NCI-H2081 treated with DMSO at 0.1 percent for 48 hours (cell line): Measurements from ENCODE around the gene GIMAP8.
"Not testable (repeated sequence)": the region's sequence is repeated elsewhere in the genome, so short reads cannot be mapped to it uniquely, and the experiment has no call there.

Experiments used
- DNase-seq: peaks from one replicate; lab custom pipeline; 2025; lab: John Stamatoyannopoulos, UW

The GIMAP8 gene

DNA sequence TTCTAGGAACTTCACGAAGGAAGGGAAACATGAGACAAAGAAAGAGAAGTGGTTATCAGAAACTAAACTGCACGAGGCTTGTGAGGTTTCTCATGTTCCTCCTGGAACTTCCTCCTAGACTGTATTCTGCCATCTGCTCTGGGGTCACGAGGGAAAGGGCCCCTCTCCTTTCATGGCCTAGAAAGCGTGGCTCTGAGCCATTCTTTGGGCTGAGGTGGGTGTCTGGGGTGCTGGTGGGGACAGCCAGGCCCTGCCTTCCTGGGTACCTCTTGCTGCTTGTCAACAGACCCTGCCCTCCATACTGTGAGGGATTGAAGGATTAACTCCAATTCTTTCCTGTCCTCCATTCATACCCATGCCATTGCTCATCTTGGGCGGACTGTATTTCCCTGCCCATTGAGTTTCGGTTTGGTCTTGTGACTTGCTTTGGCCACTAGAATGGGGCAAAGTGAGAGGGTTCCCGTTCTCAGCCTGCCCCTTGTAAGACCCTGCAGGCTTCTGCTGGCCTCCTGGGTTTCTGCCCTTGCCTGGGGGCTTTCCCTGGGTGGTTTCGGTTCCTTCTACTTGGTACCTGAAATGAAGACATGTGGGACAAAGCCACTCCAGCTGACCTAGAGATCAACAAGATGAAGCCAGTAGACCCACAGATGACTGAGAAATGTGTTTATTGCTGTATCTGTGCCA, 14.9 kb upstream of the GIMAP8 start:
- DNase-seq: no peak

DNA sequence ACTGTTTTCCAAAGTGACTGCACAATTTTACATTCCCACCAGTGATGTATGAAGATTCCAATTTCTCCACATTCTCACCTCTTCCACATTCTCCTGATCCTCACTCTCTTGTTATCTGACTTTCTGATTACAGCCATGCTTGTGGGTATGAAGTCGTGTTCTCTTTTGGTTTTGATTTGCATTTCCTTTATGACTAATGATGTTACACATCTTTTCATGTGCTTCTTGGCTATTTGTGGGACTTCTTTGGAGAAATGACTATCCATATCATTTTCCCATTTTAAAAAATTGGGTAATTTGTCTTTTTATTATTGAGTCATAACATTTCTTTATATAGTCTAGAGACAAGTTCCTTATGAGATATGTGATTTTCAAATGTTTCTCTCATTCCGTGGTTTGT, 10.5 kb upstream of the GIMAP8 start:
- no peak for DNase-seq

DNA sequence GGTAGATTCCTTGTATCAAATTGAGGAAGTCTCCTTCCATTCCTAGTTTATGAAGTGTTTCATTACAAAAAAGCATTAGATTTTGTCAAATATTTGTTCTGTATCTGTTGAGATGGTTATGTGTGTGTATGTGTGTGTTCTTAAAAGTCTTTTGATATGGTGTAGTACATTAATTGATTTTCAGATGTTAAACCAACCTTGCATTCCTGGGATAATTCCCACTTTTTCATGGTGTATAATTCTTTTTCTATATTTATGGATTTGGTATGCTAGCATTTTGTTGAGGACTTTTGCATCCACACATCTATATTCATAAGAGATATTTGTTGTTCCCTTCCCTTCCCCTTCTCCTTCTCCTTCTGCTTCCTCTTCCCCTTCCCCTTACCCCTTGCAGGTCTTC, 8.9 kb upstream of the GIMAP8 start:
- DNase-seq: no peak

DNA sequence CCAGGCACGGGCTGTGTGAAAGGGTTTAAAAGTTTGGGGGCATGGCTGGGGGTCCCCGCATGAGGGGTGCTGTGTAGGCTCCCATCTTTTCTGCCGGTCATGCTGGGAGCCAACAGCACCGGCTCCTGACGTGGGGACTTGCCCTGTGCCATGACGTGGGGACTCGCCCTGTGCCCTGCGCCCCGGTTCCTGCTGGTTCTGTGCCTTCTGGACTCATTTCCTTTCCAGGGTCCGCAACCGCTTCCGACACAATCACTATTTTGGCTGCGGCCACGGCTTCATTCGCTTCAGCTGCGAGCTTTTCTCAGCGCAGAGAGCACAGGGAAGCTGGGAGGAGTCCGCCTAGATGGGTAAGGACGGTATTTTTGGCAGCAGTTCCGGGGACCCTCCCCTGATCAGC, 7.6 kb upstream of the GIMAP8 start:
- no peak for DNase-seq

DNA sequence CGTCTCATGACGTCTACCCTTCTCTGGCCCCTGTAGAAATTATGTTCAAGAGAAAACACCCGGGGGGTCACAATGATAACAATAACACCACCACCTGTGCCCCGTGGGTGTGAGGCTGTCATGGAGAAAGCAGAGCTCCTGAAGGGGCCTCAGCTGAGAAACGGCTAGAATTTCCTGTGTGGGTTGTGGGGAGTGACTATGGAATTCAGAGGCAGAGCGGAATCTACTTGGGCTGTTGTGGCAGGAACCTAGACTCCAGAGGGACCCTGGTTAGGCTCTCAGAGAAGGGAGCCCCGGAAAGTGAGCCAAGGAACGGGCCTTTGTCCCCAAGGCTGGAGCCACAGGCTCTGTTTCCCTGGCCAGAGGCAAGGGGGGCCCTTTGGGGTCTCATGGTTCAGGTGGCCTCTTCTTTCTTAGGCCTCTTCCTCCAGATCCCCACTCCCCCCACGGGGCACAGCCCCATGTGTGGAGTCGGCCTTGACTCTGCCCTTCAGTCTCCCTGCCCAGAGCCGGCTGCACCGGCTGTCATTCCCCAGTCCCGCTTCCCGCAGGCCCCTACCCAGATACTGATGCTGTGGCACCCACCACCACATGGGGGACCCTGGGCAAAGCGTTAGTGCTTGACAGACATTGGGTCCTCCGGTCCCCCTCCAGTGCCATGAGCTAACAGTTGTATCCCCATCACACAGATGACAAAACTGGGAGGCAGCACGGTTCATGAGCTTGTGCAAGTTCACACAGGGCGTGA, 6.5 kb upstream of the GIMAP8 start:
- no peak for DNase-seq

DNA sequence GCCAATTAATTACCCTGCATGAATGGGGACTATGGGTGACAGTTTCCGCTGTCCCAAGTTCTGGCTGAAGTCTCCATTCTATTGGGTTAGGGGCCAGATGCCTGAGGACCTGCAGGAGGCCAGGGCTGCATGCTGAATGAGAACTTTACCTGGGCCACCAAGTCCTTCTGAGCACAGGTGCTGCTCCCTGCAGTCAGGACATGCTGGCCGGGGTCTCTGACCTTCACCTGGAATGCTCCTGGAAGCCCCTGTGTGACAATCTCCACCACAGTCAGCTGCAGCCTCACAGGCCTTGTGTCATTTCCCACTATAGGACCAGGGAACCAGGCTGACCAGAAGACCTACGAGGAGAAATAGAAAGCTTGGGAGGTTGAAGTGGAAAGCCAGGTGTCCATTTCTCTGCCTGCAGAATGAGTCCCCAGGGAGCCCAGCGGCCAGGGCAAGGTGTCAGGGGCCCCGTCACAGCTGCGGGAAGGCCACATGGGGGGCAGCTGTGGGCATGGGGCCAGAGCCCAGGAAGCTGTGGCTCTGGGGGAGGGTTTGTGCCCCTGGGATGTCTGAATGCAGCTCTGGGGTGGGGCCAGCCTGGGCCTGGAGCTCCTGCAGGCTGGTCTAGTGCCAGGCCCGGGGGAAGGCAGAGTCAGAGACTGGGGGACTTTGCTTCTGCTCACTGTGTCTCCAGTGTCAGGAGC, 5.6 kb upstream of the GIMAP8 start:
- DNase-seq: no peak

DNA sequence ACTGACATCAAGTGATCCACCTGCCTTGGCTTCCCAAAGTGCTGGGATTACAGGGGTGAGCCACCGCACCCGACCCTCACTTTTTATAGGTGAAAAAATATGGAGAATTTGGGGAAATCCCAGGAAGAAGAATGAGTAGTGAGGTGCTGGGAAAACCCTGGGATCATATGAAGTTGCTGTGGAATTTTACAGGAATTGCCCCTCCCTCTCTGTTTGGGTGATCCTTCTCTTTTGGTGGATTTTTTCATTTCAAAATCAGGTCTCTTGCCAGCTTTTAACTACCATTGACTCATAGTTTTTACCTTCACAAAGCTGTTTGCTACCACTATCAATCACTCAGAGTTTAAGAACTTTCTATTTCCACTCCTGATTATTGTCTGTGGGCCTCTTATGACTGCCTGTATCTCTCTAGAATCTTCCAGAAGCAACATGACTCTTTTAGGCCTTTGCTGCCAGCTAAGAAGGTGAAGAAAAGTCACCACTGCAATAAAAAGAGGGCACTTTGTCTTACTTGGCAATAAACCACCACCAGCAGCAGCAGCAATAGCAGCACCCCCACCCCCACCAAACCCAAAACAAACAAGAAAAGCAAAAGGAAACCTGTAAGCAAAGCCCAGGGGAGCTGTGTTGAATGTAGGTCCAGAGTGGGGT, 4.0 kb upstream of the GIMAP8 start:
- no peak for DNase-seq

DNA sequence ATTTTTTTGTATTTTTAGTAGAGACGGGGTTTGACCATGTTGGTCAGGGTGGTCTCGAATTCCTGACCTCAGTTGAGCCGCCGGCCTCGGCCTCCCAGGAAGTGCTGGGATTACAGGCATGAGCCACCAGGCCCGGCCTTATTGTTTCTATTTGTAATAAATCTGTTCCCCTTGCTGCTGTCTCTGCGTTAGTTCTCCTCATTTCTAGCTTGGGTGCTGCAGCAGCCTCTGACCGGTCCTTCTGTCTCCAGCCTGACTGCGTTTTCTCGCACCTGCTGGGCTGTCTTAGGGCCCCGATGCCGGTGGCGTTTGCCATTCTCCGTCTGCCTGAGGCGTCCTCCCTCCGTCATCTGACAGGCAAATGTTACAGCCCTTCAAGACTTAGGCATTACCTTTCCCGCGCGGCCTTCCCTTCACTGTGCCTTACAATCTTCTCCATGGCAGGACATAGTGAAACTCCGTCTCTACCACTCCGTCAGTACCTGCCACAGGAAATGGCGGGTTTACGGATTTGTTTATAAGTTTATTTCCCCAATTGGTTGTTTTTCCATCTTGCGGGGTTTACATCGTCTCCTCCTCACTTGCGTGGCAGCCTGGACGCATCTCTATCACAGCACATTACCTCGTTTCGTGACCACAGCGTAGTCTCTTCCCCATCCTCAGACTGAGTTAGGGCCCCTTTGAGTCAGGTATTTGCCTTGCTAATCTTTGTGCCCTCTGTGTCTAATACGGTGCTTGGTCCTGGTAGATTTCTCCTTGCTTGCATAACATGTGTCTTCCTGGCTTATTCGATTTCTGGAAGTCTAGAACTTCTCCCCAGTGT, 2.3 kb upstream of the GIMAP8 start:
- no peak for DNase-seq

DNA sequence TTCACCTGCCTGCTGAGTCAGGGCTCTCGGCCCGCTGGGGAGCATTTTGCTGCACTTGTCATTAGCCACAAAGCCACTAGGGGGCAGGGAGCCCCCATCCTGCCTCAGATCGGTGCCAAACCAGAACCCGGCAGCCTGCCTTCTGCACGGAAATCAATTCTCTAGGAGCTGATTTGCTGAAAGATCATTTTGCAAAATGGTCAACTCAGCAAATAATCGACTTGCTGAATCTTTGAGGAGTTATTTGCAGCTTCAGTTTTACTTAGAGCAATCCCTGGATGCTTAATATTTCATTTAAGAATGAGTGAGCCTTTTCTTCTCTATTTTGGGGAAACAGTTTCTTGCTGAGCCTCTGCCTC, 1.7 kb upstream of the GIMAP8 start:
- DNase-seq: peak; percentile 17

DNA sequence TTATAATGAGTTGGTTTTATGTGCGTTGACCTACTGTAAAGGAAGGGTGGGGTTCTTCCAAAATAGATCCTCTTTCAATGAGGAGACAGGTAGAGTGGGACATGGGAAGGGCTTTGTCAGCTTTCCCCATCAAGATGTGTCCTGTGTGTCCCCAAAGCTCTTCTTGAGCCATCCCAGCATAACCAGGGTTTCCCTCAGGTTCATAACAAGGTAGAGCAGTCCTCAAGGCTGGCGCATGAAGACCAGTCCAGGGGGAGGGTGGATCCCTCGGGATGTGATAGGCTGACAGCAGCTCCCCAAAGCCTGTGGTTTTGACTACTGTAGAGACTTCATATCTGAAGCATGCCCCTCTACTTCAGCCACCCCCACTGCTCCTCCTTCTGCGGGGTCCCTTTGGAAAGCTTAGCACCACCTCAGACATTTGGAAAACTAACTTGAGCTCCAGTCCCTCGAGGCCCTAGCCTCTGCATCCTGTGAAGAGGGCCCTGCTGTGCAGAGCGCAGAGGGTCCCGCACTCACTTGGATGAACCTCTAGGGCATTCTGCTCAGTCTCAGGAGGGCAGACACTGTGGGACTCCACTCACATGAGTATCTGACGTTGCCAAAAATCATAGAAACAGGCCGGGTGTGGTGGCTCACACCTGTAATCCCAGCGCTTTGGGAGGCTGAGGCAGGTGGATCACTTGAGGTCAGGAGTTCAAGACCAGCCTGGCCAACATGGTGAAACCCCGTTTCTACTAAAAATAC, 1.1 kb upstream of the GIMAP8 start:
- no peak for DNase-seq

DNA sequence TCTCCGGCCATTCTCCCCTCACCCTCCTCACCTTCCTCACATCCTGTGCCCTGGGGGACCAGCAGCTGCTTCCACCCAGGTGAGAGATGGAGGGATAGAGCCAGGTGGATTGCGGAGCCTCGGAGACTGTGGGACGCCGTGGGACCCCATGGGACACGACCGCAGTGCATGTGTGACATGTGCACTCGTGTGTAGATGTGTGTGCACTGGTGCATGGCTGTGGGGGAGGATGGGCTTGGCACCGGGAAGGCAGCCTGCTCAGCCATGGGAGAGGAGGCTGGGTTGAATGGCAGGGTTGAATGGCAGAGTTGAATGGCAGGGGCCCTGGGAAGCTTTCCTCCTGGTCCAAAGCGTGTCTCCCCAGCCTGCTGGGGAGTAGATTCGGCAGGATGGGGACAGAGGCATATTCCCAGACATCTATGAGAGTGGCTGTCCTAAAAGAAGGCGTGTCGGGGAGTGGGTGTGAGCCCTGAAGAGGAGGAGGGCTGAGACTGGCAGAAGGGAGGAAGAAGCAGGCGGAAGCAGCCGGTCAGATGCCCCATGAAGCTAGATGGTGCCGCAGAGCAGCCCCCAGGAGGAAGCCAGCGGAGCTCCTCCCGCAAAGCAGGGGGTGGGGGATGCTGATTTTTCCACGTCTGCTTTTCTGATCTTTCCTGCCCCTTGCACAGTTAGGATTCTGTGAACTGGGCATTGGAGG, 815 bp downstream of the GIMAP8 start:
- DNase-seq: no peak

DNA sequence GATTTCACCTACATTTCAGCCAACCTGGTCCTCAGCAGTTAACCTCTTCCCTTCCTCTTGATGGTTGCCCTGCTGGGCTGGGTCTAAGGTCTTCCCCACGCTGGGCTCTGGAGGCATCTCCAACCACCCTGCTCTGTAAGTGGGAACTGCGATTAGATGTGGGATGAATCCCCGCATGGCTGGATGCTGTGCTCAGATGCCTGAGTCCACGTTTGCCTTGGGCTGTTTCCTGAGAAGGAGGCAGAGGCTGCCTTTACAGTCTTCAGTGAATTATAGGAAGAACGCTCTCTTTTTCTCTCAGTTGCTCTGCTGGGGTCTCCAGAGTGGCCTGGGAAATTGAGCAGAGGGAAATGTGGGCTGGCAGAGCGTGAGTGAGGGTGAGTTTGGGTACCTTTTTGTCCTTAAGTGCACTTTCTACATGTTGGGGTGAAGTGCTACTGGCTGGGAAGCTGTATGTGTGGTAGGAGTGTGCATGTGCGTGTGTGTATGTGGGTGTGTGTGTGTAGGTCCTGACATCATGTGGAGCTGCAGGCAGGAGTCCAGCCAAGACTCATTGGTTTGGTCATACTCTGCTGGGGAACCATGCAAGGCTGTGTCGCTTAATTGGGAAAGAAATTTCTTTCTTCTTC, 1.5 kb downstream of the GIMAP8 start:
- no peak for DNase-seq

DNA sequence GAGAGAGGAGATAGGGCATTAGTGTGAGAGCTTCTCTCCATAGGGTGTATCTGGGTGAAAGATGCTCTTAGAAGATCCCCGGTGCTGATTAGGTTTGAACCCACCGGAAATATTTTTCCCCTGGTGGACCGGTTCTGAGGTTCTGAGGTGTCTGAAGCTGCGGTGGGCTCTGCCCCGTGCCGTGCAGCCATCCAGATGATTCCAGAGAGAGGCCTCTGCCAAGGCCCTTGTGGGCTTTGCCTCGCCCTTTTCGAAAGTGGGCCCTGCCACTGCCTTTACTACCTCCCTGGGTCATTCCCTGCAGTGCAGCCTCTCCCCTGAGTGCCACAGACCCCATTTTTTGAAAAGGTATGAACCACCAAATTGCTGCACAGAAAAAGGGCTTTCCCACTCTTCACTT, 2.8 kb downstream of the GIMAP8 start:
- DNase-seq: no peak

DNA sequence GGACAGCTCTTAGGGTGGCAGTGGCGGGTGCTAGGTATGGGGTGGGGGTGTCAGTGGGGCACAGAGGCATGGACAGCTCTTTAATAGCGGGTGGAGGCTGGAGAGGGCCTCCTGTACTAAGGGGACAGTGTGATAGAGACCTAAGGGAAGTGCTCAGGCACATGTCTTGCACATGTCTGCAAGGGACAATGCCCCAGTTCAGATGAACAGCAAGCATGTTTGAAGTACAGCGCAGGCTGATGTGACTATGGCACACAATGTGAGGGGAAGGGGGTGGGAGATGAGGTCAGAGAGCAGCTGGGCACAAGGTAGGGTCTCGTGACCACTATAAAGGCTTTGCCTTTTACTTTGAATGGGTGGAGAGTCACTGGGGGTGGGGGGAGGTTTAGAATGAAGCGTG, 3.5 kb downstream of the GIMAP8 start:
- DNase-seq: no peak

DNA sequence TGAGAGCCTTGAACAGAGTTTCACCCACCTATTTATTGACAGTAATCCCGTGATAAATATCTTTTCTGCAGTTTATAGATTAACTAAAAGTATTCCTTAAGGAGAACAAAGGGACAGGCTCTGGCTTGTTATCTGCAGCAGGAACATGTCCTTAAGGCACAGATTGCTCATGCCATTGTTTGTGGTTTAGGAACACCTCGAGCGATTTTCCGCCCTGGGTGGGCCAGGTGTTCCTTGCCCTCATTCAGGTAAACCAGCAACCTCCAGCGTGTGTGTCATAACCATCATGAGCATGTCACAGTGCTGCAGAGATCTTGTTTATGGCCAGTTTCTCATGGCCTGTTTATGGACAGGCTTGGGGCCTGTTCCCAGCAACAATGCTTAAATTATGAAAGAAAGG, 6.6 kb downstream of the GIMAP8 start:
- not testable (repeated sequence) for DNase-seq

DNA sequence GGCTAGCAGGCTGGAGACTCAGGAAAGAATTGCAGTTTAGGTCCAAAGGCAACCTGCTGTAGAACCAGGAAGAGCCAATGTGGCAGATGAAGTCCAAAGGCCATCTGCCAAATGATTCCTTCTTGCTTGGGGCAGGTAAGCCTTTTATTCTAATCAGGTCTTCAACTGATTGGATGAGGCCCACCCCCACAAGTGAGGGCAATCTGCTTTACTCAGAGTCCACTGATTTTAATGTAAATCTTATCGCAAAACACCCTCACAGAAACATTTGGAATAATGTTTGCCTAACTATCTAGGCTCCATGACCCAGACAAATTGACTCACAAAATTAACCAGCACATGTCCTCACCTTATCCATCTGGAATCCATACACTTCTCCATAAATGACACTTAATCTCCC, 7.8 kb downstream of the GIMAP8 start:
- DNase-seq: no peak

DNA sequence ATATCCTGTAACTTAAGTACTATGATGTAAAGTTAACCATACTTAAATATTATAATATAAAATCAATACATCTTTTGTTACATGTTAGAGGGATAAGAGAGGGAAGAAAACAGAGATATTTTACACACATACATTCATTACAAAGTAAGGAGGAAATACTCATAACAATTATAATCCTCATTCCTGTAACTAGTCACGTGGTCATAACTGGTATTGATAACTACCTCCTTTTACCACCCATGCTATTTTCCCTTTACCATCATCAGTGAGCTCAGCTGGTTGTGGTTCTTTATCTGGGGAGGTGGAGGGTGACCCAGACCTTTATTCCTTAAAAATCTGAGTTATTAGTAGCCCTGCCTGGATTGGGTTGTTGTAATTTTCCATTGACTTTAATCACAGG, 8.3 kb downstream of the GIMAP8 start:
- no peak for DNase-seq

DNA sequence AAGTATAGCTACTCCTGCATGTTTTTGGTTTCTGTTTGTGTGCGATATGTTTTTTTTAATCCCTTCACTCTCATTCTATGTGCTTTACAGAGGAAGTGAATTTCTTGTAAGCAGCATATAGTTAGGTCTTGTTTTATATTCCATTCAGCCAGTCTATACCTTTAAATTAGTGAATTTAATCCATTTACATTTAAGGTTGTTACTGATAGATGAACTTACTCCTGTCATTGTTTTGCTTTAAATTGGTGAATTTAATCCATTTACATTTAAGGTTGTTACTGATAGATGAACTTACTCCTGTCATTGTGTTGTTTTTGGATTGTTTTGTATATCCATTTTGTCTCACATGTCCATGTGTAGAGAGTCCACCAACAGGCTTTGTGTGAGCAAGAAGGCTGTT, 11.1 kb downstream of the GIMAP8 start:
- DNase-seq: no peak

DNA sequence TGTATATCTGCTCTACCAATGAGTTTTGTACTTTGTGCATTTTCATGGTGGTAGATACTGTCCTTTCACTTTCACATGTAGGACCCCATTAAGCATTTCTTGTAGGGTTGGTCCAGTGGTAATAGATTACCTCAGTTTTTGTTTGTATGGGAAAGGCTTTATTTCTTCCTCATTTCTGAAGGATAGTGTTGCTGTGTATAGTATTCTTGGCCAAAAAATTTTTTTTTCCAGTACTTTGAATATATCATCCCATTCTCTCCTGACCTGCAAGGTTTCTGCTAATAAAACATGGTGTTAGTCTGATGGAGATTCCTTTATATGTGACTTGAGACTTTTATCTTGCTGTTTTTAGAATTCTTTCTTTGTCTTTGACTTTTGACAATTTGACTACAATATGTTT, 12.0 kb downstream of the GIMAP8 start:
- no peak for DNase-seq

DNA sequence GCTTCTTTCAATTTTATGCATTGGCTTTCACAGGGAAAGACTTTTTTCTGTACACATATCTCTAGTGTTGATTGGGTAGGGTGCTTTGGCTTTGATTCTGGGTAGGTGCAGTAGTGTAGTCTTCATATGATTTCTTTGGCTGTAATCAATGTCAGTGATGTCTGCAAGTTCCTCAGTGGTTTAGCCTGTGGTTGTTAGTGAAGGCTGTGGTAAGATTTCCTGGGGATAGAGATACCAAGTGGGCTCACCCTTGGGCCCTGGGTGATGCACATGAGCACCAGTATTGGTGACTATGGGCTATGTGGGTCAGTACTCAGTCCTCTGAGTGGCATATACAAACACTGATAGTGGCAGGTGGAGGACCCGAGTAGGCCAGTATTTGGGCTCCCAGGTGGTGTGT, 13.0 kb downstream of the GIMAP8 start:
- DNase-seq: no peak
